GM12872 (cell line): ENCODE data around the gene HORMAD2.

Experiments
- CTCF ChIP-seq: IDR thresholded peaks from 3 replicates; pipeline ENCODE4 v1.5.1; 2011; ENCODE audit warnings: low read depth, mild to moderate bottlenecking, low read length, moderate library complexity; ENCODE audit not compliant: insufficient read depth

The HORMAD2 gene

GRCh38 chr22:30079952-30080533 is at the start of gene HORMAD2:
TSS of gene HORMAD2 (plus strand) at chr22:30080464. CDS start at chr22:30093953, 13,489 bp downstream.
- TF ChIP-seq CTCF = no peak

- TF ChIP-seq CTCF = no peak
Observed at GRCh38 chr22:30031328-30031727, 48.9 kb upstream of the HORMAD2 start.

- TF ChIP-seq CTCF = no peak
Observed at GRCh38 chr22:30031764-30032455, 48.4 kb upstream of the HORMAD2 start.

- no peak for TF ChIP-seq CTCF
Observed at GRCh38 chr22:30033137-30033536, 47.1 kb upstream of the HORMAD2 start.

- no peak for TF ChIP-seq CTCF
Observed at GRCh38 chr22:30033901-30034300, 46.4 kb upstream of the HORMAD2 start.

- TF ChIP-seq CTCF = no peak
Observed at GRCh38 chr22:30036656-30037055, 43.6 kb upstream of the HORMAD2 start.

- TF ChIP-seq CTCF = no peak
Observed at GRCh38 chr22:30038219-30038618, 42.0 kb upstream of the HORMAD2 start.
